Measurements from ENCODE around the gene OR2Z1. TPM values are rescaled to one million over a fixed set of nuclear protein-coding genes. Genes with fewer than 3 reads are reported as not detected.
"Not testable (repeated sequence)": the region's sequence is repeated elsewhere in the genome, so short reads cannot be mapped to it uniquely, and the experiment has no call there.

OR2Z1 gene
- total and polyA plus RNA-seq, 7 experiments from 2014 or later: 0.12 TPM; not detected in 6

- no peak overlapping the region for H3K27ac ChIP-seq (ENCODE audit: low read depth, low read length)
- intact Hi-C loops (cut with micrococcal nuclease): no loop called here
- H3K4me3 ChIP-seq (ENCODE audit: low read length): no peak overlapping the region
- Mint-ChIP-seq H3K36me3 (no peaks in the 10 kb centered on the region), H3K27me3 (peaks cover 13 to 39% (median 29%) of the 10 kb centered on the region in 5 donors), H3K27ac (no peak overlapping the region), H3K4me3 (no peak overlapping the region), H3K4me1 (no peaks in the 10 kb centered on the region), H3K9me3 (peaks cover 0 to 8% (median 2%) of the 10 kb centered on the region in 11 donors)
- no peak for DNase-seq
- no peaks in the 10 kb centered on the region for H3K9me3 ChIP-seq (ENCODE audit: control insufficient read depth in 2 of 3, low read length in 3 of 3)
- CTCF ChIA-PET: interaction anchor here (1.0 kb wide), 1 partner anchor 70 kb away, joined by 3 read pairs; no protein-coding TSS in a partner anchor
- H3K36me3 ChIP-seq (ENCODE audit: control insufficient read depth in 2 of 3, insufficient read depth in 3 of 3, low read length in 3 of 3): no peaks in the 10 kb centered on the region
- POLR2A ChIA-PET: no interaction called here
- H3K4me1 ChIP-seq (ENCODE audit: control insufficient read depth in 2 of 2, insufficient read depth in 2 of 2, low read length in 2 of 2): no peaks in the 10 kb centered on the region
- ATAC-seq: no peak
- no peaks in the 10 kb centered on the region for H3K27me3 ChIP-seq (ENCODE audit: control insufficient read depth in 2 of 2, insufficient read depth in 2 of 2, low read length in 2 of 2)
These were observed 2.8 kb downstream of the OR2Z1 start for GRCh38 chr19:8724276-8724675.

- H3K4me3 Mint-ChIP-seq: no peak overlapping the region
- no peak overlapping the region for H3K27ac Mint-ChIP-seq
- intact Hi-C loops (cut with micrococcal nuclease): no loop called here
- ATAC-seq (no peak), DNase-seq (no peak)
- no peaks in the 10 kb centered on the region for H3K4me1 ChIP-seq (ENCODE audit: control insufficient read depth in 2 of 2, insufficient read depth in 2 of 2, low read length in 2 of 2)
- no peaks in the 10 kb centered on the region for H3K36me3 Mint-ChIP-seq
- peaks cover 2 to 8% (median 4%) of the 10 kb centered on the region in 5 donors for H3K27me3 Mint-ChIP-seq
- peaks cover 0 to 2% (median 0%) of the 10 kb centered on the region in 7 donors for H3K4me1 Mint-ChIP-seq
- ChIA-PET POLR2A (no interaction called here), CTCF (no interaction called here)
- peaks cover 0 to 7% (median 4%) of the 10 kb centered on the region in 11 donors for H3K9me3 Mint-ChIP-seq
- no peak overlapping the region for H3K4me3 ChIP-seq (ENCODE audit: low read length)
- H3K27ac ChIP-seq (ENCODE audit: low read depth, low read length): no peak overlapping the region
- no peaks in the 10 kb centered on the region for H3K27me3 ChIP-seq (ENCODE audit: control insufficient read depth in 2 of 2, insufficient read depth in 2 of 2, low read length in 2 of 2)
- no peaks in the 10 kb centered on the region for H3K9me3 ChIP-seq (ENCODE audit: control insufficient read depth in 2 of 3, low read length in 3 of 3)
- H3K36me3 ChIP-seq (ENCODE audit: control insufficient read depth in 2 of 3, insufficient read depth in 3 of 3, low read length in 3 of 3): no peaks in the 10 kb centered on the region
These were observed 10.2 kb downstream of the OR2Z1 start for GRCh38 chr19:8731428-8732169.

GRCh38 chr19:8738377-8738776 lies 16.9 kb downstream of the OR2Z1 start:
- CTCF ChIA-PET: no interaction called here
- peaks cover 0 to 1% (median 0%) of the 10 kb centered on the region in 7 donors for H3K4me1 Mint-ChIP-seq

GRCh38 chr19:8739291-8740065 lies 18.0 kb downstream of the OR2Z1 start:
- H3K9me3 Mint-ChIP-seq: not testable (repeated sequence)

More at GRCh38 chr19:8738377-8738776, 16.9 kb downstream of the OR2Z1 start:
- peaks cover 0 to 7% (median 0%) of the 10 kb centered on the region in 11 donors for H3K9me3 Mint-ChIP-seq
- Histone ChIP-seq H3K36me3 (ENCODE audit: control insufficient read depth in 2 of 3, insufficient read depth in 3 of 3, low read length in 3 of 3) (no peaks in the 10 kb centered on the region), H3K27me3 (ENCODE audit: control insufficient read depth in 2 of 2, insufficient read depth in 2 of 2, low read length in 2 of 2) (no peaks in the 10 kb centered on the region), H3K27ac (ENCODE audit: low read depth, low read length) (no peak overlapping the region), H3K4me3 (ENCODE audit: low read length) (no peak overlapping the region), H3K4me1 (ENCODE audit: control insufficient read depth in 2 of 2, insufficient read depth in 2 of 2, low read length in 2 of 2) (no peaks in the 10 kb centered on the region), H3K9me3 (ENCODE audit: control insufficient read depth in 2 of 3, low read length in 3 of 3) (no peaks in the 10 kb centered on the region)
- no peak for ATAC-seq
- H3K4me3 Mint-ChIP-seq: peak overlapping the region in 1 of 10 donors; percentile 23
- H3K36me3 Mint-ChIP-seq: no peaks in the 10 kb centered on the region
- POLR2A ChIA-PET: no interaction called here
- H3K27ac Mint-ChIP-seq: no peak overlapping the region
- H3K27me3 Mint-ChIP-seq: peaks cover 0 to 2% (median 0%) of the 10 kb centered on the region in 5 donors
- intact Hi-C loops (cut with micrococcal nuclease): no loop called here
- no peak for DNase-seq

GRCh38 chr19:8767257-8767656 lies 45.8 kb downstream of the OR2Z1 start:
- H3K27me3 ChIP-seq (ENCODE audit: control insufficient read depth in 2 of 2, insufficient read depth in 2 of 2, low read length in 2 of 2); H3K4me1 ChIP-seq (ENCODE audit: control insufficient read depth in 2 of 2, insufficient read depth in 2 of 2, low read length in 2 of 2); intact Hi-C loops (cut with micrococcal nuclease); H3K27ac Mint-ChIP-seq; H3K36me3 Mint-ChIP-seq; H3K27ac ChIP-seq (ENCODE audit: low read depth, low read length); H3K4me3 ChIP-seq (ENCODE audit: low read length); DNase-seq; H3K4me1 Mint-ChIP-seq; H3K27me3 Mint-ChIP-seq; H3K4me3 Mint-ChIP-seq; ATAC-seq; CTCF ChIA-PET; POLR2A ChIA-PET; H3K36me3 ChIP-seq (ENCODE audit: control insufficient read depth in 2 of 3, insufficient read depth in 3 of 3, low read length in 3 of 3); H3K9me3 Mint-ChIP-seq; H3K9me3 ChIP-seq (ENCODE audit: control insufficient read depth in 2 of 3, low read length in 3 of 3): not testable (repeated sequence)

More at GRCh38 chr19:8739291-8740065, 18.0 kb downstream of the OR2Z1 start:
- H3K36me3 Mint-ChIP-seq; H3K36me3 ChIP-seq (ENCODE audit: control insufficient read depth in 2 of 3, insufficient read depth in 3 of 3, low read length in 3 of 3); H3K4me1 ChIP-seq (ENCODE audit: control insufficient read depth in 2 of 2, insufficient read depth in 2 of 2, low read length in 2 of 2); ATAC-seq; intact Hi-C loops (cut with micrococcal nuclease); H3K27ac Mint-ChIP-seq; POLR2A ChIA-PET; CTCF ChIA-PET; H3K4me3 Mint-ChIP-seq; H3K27ac ChIP-seq (ENCODE audit: low read depth, low read length); H3K9me3 ChIP-seq (ENCODE audit: control insufficient read depth in 2 of 3, low read length in 3 of 3); H3K4me3 ChIP-seq (ENCODE audit: low read length); H3K27me3 ChIP-seq (ENCODE audit: control insufficient read depth in 2 of 2, insufficient read depth in 2 of 2, low read length in 2 of 2); DNase-seq; H3K4me1 Mint-ChIP-seq; H3K27me3 Mint-ChIP-seq: not testable (repeated sequence)

- intact Hi-C loops (cut with micrococcal nuclease); CTCF ChIA-PET; H3K27me3 Mint-ChIP-seq: not testable (repeated sequence)
These were observed 47.8 kb downstream of the OR2Z1 start for GRCh38 chr19:8769265-8769664.

More at GRCh38 chr19:8769265-8769664, 47.8 kb downstream of the OR2Z1 start:
- H3K9me3 Mint-ChIP-seq; H3K27ac Mint-ChIP-seq; H3K36me3 ChIP-seq (ENCODE audit: control insufficient read depth in 2 of 3, insufficient read depth in 3 of 3, low read length in 3 of 3); H3K27me3 ChIP-seq (ENCODE audit: control insufficient read depth in 2 of 2, insufficient read depth in 2 of 2, low read length in 2 of 2); H3K4me1 Mint-ChIP-seq; POLR2A ChIA-PET; ATAC-seq; H3K4me3 Mint-ChIP-seq; H3K36me3 Mint-ChIP-seq; DNase-seq; H3K27ac ChIP-seq (ENCODE audit: low read depth, low read length); H3K4me3 ChIP-seq (ENCODE audit: low read length); H3K4me1 ChIP-seq (ENCODE audit: control insufficient read depth in 2 of 2, insufficient read depth in 2 of 2, low read length in 2 of 2); H3K9me3 ChIP-seq (ENCODE audit: control insufficient read depth in 2 of 3, low read length in 3 of 3): not testable (repeated sequence)
